GM21576 (cell line): Measurements from ENCODE around the gene TMEM125.
A peak's percentile ranks its signal among the peaks of the same experiment; 100 is the strongest.

ENCODE experiments used
- ATAC-seq: cut with Tn5 transposase; IDR thresholded peaks from one replicate; pipeline ENCODE4 v1.9.1; 2021; ENCODE audit warnings: mild to moderate bottlenecking, moderate library complexity; ENCODE audit not compliant: unreplicated experiment

The TMEM125 gene

DNA sequence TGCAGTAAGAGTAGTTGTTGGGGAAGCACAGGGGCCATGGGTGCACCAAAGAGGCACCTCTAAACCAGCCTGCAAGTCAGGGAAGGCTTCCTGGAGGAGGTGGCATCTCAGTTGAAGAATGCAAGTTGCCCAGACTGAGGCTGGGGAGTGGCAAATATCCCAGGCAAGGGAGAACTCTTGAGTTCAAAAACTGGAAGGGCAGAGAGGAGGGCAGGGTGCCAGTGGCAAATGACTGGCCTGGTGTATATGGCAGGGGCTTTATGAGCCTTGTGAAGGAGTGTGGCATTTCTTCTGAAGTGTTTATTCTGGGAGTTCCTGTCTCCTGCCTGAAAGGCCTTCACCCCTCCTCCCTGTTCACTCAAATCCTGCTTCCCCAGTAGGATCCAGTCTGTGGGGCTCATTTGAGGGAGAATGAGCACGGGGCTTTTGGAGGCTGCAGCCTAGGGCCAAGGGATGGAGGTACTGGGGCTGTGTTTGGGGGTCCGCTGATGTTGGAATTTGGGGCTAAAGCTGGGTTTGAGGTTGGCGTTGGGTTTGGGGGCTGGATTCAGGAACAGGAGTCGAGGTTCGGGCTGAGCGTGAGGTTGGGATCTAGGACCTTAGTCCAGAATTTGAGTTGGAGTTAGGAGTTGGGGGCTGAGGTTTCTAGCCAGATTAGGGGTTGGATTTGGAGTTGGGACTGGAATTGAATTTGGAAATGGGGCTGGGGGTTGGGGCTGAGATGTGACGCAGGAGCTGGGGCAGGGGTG lies at the start of gene TMEM125:
TMEM125 (plus strand) TSS at position 357 of the 749 bp plus-strand sequence. CDS start 2,740 bp downstream, outside the sequence.
- ATAC-seq, result no peak

DNA sequence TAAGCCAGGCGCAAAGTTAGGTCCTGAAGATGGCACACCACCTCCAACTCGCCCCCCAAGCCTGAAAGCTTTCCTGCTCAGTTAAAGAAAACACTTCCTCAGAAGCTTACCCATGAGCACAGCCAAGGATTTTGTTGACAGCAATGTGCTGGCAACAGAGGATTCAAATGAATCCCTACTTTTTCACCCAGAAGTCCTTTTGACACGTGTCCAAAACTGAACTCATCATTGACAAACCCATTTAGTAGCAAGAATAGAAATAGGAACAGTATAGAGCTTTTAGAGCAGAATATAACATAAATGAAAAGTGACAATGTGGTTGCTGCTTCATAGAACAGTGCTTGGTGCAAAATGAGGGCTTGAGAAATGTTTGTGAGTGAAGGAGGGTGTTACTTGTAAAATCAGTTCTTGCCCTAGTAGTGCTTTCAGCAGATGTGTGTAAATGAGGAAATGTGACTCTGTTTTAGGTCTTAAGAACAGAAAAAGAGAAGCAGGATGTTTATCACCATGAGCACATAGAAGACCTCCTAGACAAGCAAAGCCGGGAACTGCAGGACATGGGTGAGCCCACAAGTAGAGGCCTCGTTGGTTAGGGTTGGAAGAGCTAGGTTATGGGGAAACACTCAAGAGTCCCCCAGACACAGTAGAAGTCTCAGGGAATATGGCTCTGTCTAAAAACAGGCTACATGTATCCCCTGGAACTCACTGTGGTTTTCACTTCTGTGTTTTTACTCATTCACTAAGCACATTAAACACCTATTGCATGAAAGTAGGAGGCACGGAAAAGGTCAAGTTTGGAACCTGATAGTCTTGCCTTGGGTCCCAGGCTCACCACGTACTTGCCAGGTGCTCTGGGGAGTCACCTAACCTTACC lies 48.6 kb upstream of the TMEM125 start:
- peak; percentile 75 for ATAC-seq

DNA sequence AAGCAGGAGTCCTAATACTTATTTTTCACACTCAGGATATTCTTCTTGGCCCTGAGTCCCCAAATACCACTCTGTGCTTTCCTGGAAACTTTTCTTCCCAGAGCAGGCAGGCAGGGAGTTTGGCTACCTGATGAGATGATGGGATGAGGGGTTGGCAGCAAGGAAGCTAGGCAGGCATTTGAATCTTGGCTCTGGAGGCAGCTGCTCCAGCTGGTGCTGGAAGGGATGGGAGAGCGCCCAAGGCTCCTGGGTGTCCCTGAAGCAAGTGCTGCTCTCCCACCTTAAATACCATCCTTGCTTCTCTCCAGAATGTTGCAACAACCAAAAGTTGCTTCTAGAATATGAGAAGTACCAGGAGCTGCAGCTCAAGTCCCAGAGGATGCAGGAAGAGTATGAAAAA lies 48.0 kb upstream of the TMEM125 start:
- no peak for ATAC-seq

DNA sequence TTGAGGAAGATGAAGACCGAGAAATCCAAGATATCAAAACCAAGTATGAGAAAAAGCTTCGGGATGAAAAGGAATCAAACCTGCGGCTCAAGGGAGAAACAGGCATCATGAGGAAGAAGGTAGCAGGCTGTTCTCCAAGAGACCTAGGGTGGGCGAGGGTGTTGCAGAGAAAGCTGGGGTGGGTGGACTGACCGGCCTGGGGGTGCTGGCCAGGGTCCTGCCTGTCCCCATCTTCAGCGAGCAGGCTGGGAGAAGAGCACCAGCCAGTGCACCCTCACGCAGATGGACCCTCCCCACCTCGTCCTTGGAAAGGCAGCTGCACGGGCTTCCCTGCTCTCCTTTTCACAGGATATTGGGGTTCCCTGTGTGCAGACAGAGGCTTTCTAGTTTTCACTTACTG lies 46.9 kb upstream of the TMEM125 start:
- ATAC-seq, result no peak

DNA sequence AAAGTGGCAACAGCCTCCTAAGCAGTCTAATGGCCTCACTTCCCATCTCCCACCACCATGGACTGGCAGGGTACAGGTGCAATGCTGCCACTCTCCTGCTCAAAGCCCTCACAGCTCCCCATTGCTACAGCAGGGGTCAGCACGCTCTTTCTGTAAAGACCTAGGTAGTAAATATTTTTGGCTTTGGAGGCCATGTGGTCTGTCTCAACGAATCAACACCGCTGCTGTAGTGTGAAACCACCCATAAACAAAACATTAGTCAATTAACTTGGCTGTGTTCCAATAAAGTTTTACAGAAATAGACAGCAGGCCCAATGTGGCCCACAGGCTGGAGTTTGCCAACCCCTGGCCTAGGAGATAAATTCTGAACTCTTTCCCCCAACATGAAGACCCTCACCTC lies 44.6 kb upstream of the TMEM125 start:
- ATAC-seq, result no peak

DNA sequence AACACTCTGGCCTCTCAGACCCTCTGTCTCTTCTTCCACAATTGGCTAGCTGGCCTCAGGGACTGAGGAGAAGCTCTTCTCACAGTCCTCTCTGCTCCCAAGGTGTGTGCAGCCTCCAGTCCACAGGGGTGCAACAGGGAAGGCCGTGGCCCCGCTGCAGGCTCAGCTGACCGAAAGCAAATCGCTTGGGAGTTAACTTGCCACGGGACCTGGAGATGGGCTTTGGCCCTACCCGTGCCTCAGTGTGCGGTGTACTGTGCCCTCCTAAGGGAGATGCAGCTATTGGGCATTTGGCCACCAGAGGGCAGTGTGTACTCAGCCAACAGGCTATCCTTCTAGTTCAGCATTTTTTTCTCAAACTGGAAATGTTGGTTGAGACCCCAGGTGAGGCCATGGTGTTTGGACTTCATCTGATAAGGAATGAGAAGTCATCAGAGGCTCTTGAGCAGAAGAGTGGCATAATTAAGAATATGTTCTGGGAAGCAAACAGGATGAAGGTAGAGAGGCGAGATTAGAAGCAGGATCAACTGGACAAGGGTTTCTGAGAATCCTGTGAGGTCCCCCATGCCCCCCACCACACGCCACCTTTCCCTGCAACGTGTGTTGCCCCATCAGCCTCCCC lies 42.5 kb upstream of the TMEM125 start:
- peak; percentile 59 for ATAC-seq

DNA sequence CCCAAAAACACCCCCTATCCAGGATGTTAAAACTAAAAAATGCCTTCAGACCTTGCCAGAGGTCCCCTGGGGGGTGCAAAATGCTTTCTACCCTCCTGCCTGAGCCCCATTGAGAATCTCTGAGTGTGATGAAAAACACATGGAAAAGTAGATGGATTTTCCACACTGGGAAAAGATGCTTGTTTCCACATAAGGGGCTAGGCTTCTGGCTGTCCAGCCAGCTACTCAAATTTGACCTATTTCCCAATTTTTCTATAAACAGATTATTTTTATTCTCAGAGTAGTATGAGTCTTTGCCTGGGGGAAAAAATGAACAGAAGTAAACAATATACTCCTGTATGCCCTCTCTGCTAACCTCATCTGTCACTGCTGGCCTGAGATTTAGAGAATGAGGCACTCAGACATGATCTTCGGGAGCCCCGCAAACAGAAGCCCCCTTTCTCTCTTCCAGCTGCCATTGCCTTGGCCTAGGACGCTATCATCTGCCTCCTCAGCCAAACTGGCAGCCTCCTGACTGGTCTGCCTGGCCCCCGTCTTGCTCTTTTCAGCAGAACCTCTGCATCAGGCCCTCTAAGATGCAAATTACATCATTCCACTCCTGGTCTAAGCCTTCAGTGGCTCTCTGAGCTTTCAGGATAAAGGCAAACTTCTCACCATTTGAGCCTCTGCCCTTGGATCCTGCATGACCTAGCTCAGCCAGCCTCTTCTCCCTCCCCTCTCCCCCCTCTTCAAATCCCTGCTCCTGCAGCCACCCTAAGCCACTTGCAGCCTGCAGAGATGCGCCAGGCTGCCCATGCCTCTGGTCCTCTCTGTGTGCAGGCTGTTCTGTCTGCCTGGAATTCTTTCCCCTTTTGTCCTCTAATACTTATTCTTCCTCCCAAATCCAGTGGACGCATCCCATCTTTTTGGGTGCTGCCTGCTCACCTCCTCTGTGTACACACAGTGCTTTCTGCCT lies 39.7 kb upstream of the TMEM125 start:
- ATAC-seq, result no peak

DNA sequence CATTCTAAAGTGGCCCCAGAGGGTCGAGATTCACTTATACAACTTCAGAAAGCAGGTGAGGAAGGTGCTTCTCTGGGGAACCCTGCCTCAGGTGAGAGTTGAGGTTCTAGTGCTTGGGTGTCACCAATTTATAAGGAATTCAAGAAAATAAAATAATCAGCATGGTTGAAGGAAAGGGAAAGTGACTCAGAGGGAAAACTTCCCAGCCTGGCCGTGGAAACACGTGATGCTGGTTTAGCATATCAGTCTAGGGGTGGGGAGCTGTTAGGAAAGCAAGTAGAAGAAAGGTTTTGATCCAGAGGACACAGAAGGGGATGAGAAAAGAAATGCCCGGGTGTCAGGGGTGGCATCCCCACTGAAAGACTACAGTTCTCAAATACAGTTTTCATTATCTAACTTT lies 37.7 kb upstream of the TMEM125 start:
- ATAC-seq, result no peak

DNA sequence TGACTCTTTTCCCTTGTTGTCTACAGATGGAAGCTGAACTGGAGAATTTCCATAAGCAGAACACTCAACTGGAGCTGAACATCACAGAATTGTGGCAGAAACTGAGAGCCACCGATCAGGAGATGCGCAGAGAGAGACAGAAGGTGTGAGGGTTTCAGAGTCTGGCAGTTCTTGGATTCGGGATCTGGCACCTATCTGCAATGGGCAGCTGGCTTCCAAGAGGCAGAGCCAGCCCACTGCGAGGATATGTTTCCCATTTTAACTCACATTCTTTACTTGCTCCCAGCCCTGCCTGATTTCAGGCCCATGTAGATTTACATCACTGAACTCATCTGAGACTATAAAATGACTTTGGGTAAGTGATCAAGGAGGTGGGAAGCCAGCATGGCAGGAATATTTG lies 37.3 kb upstream of the TMEM125 start:
- no peak for ATAC-seq

DNA sequence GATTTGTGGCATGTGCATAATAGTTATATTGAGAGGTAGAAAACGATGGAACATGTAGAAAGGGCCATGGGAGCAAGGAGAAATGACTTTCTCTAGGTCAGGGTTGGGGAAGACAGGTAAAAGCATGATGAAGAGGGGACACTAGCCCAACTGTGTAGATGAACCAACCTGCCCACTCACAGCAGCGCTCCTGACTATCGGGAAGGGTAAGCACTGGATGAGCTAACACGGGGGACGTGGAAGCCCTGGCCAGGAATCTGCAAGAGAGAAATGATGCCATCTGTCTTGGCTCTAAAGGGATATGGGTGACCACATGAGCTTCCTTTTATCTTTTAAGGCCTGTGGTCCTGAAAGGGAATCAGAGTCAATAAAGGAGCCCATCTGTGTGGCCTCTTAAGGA lies 36.2 kb upstream of the TMEM125 start:
- no peak for ATAC-seq

DNA sequence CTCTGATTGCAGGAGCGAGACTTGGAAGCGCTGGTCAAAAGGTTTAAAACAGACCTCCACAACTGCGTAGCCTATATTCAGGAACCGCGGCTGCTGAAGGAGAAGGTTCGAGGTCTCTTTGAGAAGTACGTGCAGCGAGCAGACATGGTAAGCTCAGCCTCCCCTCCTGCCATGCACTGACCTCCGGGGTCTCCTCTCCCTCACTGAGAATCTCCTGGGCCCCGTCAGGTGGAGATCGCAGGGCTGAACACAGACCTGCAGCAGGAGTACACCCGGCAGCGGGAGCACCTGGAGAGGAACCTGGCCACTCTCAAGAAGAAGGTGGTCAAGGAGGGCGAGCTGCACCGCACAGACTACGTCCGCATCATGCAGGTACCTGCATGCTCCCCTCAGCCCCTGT lies 35.5 kb upstream of the TMEM125 start:
- ATAC-seq, result no peak

DNA sequence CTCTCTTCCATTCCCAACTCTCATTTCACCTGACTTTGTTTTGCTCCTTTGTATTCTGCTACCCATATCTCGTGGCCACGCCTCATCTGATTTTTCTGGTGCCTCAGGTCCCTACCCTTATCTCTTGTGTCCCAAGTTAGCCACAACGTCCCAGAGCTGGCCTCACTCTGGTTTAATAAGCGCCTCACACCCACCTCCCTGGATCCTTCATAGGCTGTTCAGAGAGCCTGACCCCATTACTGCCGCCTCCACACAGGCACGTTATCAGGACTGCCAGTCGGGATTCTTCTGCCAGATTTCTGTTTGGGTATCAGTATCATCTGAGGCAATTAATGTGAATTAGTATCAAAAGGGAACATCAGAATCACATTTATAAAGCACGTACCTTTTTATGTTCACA lies 34.7 kb upstream of the TMEM125 start:
- ATAC-seq, result no peak

DNA sequence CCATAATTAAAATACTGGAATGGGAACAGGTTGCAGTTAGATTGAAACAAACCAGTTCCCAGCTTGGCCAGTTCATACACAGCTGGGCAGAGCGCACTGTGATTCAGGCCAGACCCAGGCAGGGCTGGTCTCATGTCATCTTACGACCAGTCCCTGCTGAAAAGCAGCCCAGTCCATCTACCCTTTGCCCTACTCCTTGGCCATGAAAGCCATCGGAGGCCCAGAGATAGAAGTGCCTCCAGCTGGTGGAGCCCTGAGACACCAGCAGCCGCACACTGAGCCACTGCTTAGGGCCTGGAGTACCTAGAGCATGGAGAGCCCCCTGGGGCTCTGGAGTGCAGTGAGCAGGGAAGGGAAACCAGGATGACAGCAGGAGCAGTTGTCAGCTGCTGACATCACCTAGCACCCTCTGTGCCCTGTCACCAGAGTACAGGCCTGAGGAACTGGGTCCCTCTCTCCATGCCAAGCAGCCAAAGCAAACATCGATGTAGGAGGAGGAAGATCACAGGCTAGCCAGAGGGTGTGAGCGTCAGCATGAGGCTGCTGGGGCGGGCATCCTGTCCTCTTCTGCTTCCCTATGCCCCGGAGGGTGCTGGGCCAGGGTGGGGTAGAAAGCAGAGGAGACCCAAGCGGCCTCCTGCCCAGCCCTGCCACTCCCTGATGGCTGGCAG lies 34.2 kb upstream of the TMEM125 start:
- ATAC-seq, result no peak

DNA sequence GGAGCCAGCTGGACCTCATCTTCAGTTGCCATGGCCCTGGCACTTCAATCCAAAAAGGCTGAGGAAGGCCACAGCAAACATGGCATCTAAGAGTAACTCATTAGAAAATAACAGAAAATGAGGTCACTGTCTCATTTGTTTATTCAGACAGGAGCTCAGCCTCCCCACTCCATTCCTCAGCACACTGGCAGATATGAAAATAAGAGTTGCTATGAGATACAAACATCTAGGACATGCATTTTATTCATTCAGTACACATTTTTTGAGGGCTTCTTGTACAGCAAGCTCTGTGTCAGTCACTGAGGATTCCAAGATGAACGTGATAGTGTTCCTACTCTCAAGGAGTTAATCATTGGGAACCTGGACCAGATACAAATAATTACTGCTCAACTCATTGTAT lies 32.7 kb upstream of the TMEM125 start:
- ATAC-seq, result no peak

DNA sequence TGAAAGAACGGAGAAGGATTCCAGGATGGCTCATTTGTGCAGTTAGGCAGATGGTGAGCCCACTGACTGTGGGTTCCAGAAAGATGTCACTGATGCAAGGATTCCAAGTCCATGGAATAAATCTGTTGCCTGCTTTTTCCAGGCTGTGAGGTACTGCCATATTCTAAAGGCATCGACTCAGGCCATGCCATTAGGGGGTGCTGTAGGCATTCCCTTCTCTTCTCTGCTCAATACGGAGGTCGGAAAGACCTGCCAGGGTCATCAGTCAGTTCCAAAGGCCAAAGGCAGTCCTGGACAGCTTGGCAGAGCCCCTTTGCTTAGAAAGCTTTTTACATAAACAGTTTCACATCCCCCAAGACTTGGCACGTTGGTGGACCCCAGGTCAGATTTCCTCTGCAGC lies 31.7 kb upstream of the TMEM125 start:
- no peak for ATAC-seq

DNA sequence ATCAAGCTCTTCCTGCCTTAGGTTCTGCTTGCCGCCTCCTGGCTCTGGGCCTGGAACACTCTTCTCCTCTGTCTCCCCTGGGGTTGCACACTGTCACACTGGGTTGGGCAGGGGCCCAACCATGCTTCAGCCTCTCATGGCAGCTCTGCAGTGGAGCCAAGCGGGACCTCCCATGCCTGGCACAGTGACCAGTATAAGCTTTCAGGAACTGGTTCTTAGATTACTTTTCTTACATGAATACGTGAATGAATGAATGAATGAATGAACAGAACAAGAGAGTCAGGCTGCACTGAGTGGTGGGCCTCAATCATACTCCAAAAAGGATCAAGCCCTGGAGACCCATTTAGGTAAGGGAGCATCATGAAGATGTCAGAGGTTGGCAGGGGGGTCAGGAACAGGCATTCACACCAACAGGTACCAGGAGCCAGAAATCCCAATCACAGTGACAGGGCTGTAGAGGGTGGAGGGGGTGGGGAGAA lies 30.8 kb upstream of the TMEM125 start:
- no peak for ATAC-seq

DNA sequence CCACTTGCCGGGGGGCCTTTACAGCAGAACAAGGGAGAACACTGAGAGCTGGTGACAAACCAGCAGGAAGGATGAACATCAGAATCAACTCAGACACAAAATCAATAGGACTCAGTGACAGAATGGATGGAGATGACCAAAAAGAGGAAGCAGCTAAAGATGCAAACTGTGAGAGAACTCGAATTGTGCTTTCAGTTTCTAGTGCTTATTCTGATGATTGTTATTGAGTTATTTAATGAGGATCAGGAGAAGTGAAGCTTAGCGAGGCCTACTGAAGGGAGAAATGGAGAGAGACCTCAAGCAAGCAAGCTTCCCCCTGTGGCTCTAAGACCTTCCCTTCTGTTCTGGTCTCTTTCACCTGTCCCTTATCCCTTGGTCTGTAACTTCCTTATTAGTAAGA lies 30.3 kb upstream of the TMEM125 start:
- peak; percentile 83 for ATAC-seq

DNA sequence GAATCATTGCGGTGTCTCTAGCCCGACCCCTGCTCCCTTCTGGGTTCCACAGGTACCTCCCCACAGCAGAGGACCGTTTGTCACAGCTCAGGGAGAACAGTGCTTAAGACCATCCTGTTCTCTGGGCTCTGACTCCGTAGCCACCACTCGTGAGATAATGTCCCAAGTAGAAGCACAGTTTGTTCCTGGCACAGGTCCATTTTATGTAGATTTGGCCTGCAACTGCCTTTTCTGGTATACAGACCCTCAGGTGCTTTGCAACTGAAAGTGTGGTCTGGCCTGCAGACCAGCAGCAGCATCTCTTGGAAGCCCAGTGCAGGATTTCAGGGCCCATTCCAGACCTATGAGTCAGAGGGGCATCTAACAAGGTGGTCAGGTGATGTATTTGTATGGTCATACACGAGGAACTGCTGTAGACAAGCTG lies 28.4 kb upstream of the TMEM125 start:
- ATAC-seq, result no peak

DNA sequence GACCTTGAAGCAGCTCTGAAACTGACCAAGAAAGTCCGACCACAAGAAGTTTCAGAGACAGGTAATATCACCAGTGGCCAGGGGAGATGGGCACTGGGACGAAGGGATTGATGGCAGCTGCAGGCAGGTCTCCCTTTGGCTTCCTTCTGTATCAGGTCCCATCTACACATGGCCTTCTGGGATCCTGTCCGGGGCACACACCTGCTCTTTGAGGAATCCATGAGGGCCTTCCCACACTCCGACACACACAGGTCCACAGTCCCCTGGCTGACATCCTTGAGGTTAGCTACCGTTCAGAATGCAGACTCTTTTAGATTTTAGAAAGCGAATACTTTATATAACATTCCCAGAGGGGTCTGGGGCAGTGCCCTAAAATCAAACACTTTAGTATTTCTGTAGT lies 26.5 kb upstream of the TMEM125 start:
- ATAC-seq, result no peak
